22Rv1 (cell line): ENCODE results near the gene CLDN11.

ENCODE experiments used
- H3K27ac ChIP-seq: fragments of 450-650 bp; 2 replicates; pipeline ENCODE4 v1.5.1; 2017
- CTCF ChIP-seq: fragments of 450-650 bp; IDR thresholded peaks from 2 replicates; pipeline ENCODE4 v1.5.1; 2017; ENCODE audit warnings: mild to moderate bottlenecking
- ZFX ChIP-seq: fragments of 450-650 bp; IDR thresholded peaks from 2 replicates; pipeline ENCODE4 v1.6.1; 2017; ENCODE audit warnings: antibody characterized with exemption, borderline replicate concordance

CLDN11 gene

GRCh38 chr3:170397685-170398084 lies 21.0 kb upstream of the CLDN11 start:
- TF ChIP-seq ZFX (no peak), CTCF (no peak)
- H3K27ac ChIP-seq: no peak overlapping the region

GRCh38 chr3:170405101-170405500 lies 13.6 kb upstream of the CLDN11 start:
- H3K27ac ChIP-seq: no peak overlapping the region
- TF ChIP-seq CTCF (no peak), ZFX (no peak)

- peak; percentile 77 for TF ChIP-seq CTCF
- TF ChIP-seq ZFX: no peak
- H3K27ac ChIP-seq: no peak overlapping the region
Measured at GRCh38 chr3:170410428-170411029, 8.1 kb upstream of the CLDN11 start.

- peak overlapping the region; percentile 13; the same call in 1 of the 2 replicates for H3K27ac ChIP-seq
- TF ChIP-seq CTCF (no peak), ZFX (no peak)
Measured at GRCh38 chr3:170413291-170413690, 5.4 kb upstream of the CLDN11 start.

- H3K27ac ChIP-seq: peak overlapping the region; percentile 31
- TF ChIP-seq ZFX (no peak), CTCF (peak; percentile 98)
Measured at GRCh38 chr3:170414202-170414663, 4.4 kb upstream of the CLDN11 start.

GRCh38 chr3:170417090-170417489 lies 1.6 kb upstream of the CLDN11 start:
- TF ChIP-seq CTCF (no peak), ZFX (no peak)
- H3K27ac ChIP-seq: no peak overlapping the region

- TF ChIP-seq ZFX (no peak), CTCF (no peak)
- peak overlapping the region; percentile 51 for H3K27ac ChIP-seq
Measured at GRCh38 chr3:170419557-170420087, 954 bp downstream of the CLDN11 start.
